GM21576 (cell line): ENCODE measurements around the gene CACNB1.
A peak's percentile ranks its signal among the peaks of the same experiment; 100 is the strongest.
"Not testable (repeated sequence)": the region's sequence is repeated elsewhere in the genome, so short reads cannot be mapped to it uniquely, and the experiment has no call there.

Source experiments
- ATAC-seq: cut with Tn5 transposase; IDR thresholded peaks from one replicate; pipeline ENCODE4 v1.9.1; 2021; ENCODE audit warnings: mild to moderate bottlenecking, moderate library complexity; ENCODE audit not compliant: unreplicated experiment

CACNB1 gene

GRCh38 chr17:39177256-39177655 is 20.2 kb downstream of the CACNB1 start:
- ATAC-seq: no peak

GRCh38 chr17:39175695-39176093 is 21.8 kb downstream of the CACNB1 start:
- no peak for ATAC-seq

GRCh38 chr17:39174920-39175694 is 22.4 kb downstream of the CACNB1 start:
- ATAC-seq: no peak

GRCh38 chr17:39173526-39174274 is 23.8 kb downstream of the CACNB1 start:
- ATAC-seq: no peak

GRCh38 chr17:39173080-39173479 is 24.4 kb downstream of the CACNB1 start:
- ATAC-seq: no peak

- no peak for ATAC-seq
Observed at GRCh38 chr17:39171933-39172332, 25.5 kb downstream of the CACNB1 start.

GRCh38 chr17:39170558-39170957 is 26.9 kb downstream of the CACNB1 start:
- no peak for ATAC-seq

GRCh38 chr17:39170109-39170508 is 27.4 kb downstream of the CACNB1 start:
- ATAC-seq: no peak

- ATAC-seq: no peak
Observed at GRCh38 chr17:39169518-39169917, 28.0 kb downstream of the CACNB1 start.

- no peak for ATAC-seq
Observed at GRCh38 chr17:39169101-39169500, 28.4 kb downstream of the CACNB1 start.

- ATAC-seq: not testable (repeated sequence)
Observed at GRCh38 chr17:39168503-39168902, 29.0 kb downstream of the CACNB1 start.

- no peak for ATAC-seq
Observed at GRCh38 chr17:39167476-39167875, 30.0 kb downstream of the CACNB1 start.

- ATAC-seq: no peak
Observed at GRCh38 chr17:39166437-39167335, 30.8 kb downstream of the CACNB1 start.

- no peak for ATAC-seq
Observed at GRCh38 chr17:39165841-39166349, 31.6 kb downstream of the CACNB1 start, which contains the start of gene ARL5C. Gene ARL5C, minus strand, starts transcription at chr17:39166161. Its CDS starts 401 bp downstream, at chr17:39165760.

- peak; percentile 11 for ATAC-seq
Observed at GRCh38 chr17:39165178-39165840, 32.2 kb downstream of the CACNB1 start.

- ATAC-seq: peak; percentile 58
Observed at GRCh38 chr17:39164675-39165143, 32.8 kb downstream of the CACNB1 start.

GRCh38 chr17:39161962-39162361 is 35.5 kb downstream of the CACNB1 start:
- no peak for ATAC-seq

GRCh38 chr17:39158623-39159022 is 38.8 kb downstream of the CACNB1 start:
- ATAC-seq: no peak

- no peak for ATAC-seq
Observed at GRCh38 chr17:39156491-39156890, 41.0 kb downstream of the CACNB1 start.

- ATAC-seq: no peak
Observed at GRCh38 chr17:39155654-39156053, 41.8 kb downstream of the CACNB1 start.
